ENCODE measurements around the gene ZDHHC11B.
"Not testable (repeated sequence)": the region's sequence is repeated elsewhere in the genome, so short reads cannot be mapped to it uniquely, and the experiment has no call there.

DNA sequence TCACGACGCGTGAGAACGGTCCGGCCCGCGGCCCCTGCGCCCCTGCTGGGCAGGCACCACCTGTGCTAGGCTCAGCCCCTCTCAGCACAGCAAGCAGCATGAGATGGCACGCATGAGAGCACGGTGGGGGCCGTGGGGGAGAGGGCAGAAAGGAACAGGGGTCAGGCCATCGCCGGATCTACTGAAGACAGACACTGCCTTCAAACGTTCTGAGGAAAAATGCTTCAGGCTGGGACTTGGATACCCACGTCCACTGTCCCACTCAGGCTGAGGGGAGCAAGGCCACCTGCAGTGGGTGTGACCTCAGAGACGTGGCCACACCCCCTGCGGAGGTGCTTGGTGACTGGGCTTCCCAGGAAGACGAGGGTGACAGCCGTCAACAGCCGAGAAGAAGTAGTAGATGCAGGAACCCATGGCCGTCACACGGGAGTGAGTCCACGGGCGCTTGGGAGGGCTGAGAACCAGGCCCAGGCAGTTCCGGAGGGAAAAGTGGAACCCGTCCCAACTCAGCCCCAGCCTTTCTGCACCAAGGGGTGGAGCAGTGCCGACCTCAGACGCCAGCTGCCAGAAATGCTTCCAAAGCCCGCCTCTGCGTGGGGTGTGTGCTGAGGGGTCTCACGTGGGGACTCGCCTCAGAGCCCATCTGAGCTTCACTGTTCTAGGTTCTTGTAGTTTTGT lies 104.3 kb downstream of the ZDHHC11B start:
- not testable (repeated sequence) for TF ChIP-seq TBX2 (CRISPR knock-in tag; IDR thresholded peaks at IDR 0.05; ENCODE audit: borderline replicate concordance); NFATC3 (CRISPR knock-in tag; IDR thresholded peaks at IDR 0.05); ZMYM4 (CRISPR knock-in tag; IDR thresholded peaks at IDR 0.05); ZFAT (CRISPR knock-in tag; conservative IDR thresholded peaks at IDR 0.05); ZKSCAN5 (CRISPR knock-in tag; IDR thresholded peaks at IDR 0.05); KLF13 (CRISPR knock-in tag; IDR thresholded peaks at IDR 0.05); TCF12 (IDR thresholded peaks at IDR 0.05); TCF12 (CRISPR knock-in tag; IDR thresholded peaks at IDR 0.05); ATRX (CRISPR knock-in tag; IDR thresholded peaks at IDR 0.05; ENCODE audit: borderline replicate concordance); SMARCC2 (IDR thresholded peaks at IDR 0.05)
- TF ChIP-seq, protein P1, sequence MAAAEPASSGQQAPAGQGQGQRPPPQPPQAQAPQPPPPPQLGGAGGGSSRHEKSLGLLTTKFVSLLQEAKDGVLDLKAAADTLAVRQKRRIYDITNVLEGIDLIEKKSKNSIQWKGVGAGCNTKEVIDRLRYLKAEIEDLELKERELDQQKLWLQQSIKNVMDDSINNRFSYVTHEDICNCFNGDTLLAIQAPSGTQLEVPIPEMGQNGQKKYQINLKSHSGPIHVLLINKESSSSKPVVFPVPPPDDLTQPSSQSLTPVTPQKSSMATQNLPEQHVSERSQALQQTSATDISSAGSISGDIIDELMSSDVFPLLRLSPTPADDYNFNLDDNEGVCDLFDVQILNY (CRISPR knock-in tag; conservative IDR thresholded peaks at IDR 0.05): not testable (repeated sequence)
- TF ChIP-seq, protein P2, sequence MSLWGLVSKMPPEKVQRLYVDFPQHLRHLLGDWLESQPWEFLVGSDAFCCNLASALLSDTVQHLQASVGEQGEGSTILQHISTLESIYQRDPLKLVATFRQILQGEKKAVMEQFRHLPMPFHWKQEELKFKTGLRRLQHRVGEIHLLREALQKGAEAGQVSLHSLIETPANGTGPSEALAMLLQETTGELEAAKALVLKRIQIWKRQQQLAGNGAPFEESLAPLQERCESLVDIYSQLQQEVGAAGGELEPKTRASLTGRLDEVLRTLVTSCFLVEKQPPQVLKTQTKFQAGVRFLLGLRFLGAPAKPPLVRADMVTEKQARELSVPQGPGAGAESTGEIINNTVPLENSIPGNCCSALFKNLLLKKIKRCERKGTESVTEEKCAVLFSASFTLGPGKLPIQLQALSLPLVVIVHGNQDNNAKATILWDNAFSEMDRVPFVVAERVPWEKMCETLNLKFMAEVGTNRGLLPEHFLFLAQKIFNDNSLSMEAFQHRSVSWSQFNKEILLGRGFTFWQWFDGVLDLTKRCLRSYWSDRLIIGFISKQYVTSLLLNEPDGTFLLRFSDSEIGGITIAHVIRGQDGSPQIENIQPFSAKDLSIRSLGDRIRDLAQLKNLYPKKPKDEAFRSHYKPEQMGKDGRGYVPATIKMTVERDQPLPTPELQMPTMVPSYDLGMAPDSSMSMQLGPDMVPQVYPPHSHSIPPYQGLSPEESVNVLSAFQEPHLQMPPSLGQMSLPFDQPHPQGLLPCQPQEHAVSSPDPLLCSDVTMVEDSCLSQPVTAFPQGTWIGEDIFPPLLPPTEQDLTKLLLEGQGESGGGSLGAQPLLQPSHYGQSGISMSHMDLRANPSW (CRISPR knock-in tag; IDR thresholded peaks at IDR 0.05; ENCODE audit: borderline replicate concordance): not testable (repeated sequence)
